Activated B cell treated with CpG ODN at 0.5 μM for 24 hours (primary cell): ENCODE results near the gene MAN2A1. TPM values are rescaled to one million over a fixed set of nuclear protein-coding genes. Genes with fewer than 3 reads are reported as not detected.
"Not testable (repeated sequence)": the region's sequence is repeated elsewhere in the genome, so short reads cannot be mapped to it uniquely, and the experiment has no call there.

Source experiments
- ATAC-seq: fragments of 200-7000 bp; cut with Tn5 transposase; one replicate; pipeline ENCODE4 v1.10.0; 2021; ENCODE audit warnings: low read depth, mild to moderate bottlenecking, moderate library complexity
- CTCF ChIA-PET: fragments of 350-600 bp; sonication (Branson Sonifier 250); formaldehyde crosslinking; loops from one replicate; lab custom pipeline; 2021; ENCODE audit warnings: antibody characterized with exemption; lab: Charles Lee
- POLR2A ChIA-PET: fragments of 350-600 bp; sonication (Branson Sonifier 250); formaldehyde crosslinking; loops from one replicate; lab custom pipeline; 2021; ENCODE audit warnings: antibody characterized with exemption; lab: Charles Lee
- DNase-seq: peaks from one replicate; pipeline ENCODE4 v3.0.0; 2022
- H3K27ac Mint-ChIP-seq: one replicate; pipeline ENCODE4 v1.8.0; 2020; ENCODE audit warnings: mixed read lengths
- H3K27me3 Mint-ChIP-seq: one replicate; pipeline ENCODE4 v1.8.0; 2021; ENCODE audit warnings: mixed read lengths
- H3K36me3 Mint-ChIP-seq: one replicate; pipeline ENCODE4 v1.8.0; 2021; ENCODE audit warnings: low read depth, mixed read lengths
- H3K4me1 Mint-ChIP-seq: one replicate; pipeline ENCODE4 v1.8.0; 2021; ENCODE audit warnings: mixed read lengths
- H3K4me3 Mint-ChIP-seq: one replicate; pipeline ENCODE4 v1.8.0; 2020; ENCODE audit warnings: mild to moderate bottlenecking, mixed read lengths
- H3K9me3 Mint-ChIP-seq: one replicate; pipeline ENCODE4 v1.8.0; 2020; ENCODE audit warnings: mixed read lengths
- CTCF ChIP-seq: fragments of 200-600 bp; IDR thresholded peaks from one replicate; pipeline ENCODE4 v1.8.0; 2022; ENCODE audit warnings: antibody characterized with exemption, mild to moderate bottlenecking
- intact Hi-C: fragments of 100-400 bp; cut with micrococcal nuclease; formaldehyde crosslinking; loops from one replicate; pipeline ENCODE4 v1.15.1; 2024
- total RNA-seq: library from RNA; stranded (reverse); gene quantifications from 2 replicates; pipeline ENCODE4 v1.2.3, GENCODE V29; 2022

MAN2A1 gene
- total RNA-seq, 1 donor from 2014 or later = 48.6 TPM

GRCh38 chr5:109757490-109757889, 67.8 kb downstream of the MAN2A1 start:
- no peak for ATAC-seq
- peaks cover 4% of the 10 kb centered on the region for H3K4me1 Mint-ChIP-seq
- no peak overlapping the region for H3K4me3 Mint-ChIP-seq
- peaks cover 5% of the 10 kb centered on the region for H3K9me3 Mint-ChIP-seq
- CTCF ChIA-PET = no interaction called here
- intact Hi-C loops = no loop called here
- no peak for TF ChIP-seq CTCF
- POLR2A ChIA-PET = no interaction called here
- H3K27me3 Mint-ChIP-seq = no peaks in the 10 kb centered on the region
- H3K36me3 Mint-ChIP-seq = peaks cover 51% of the 10 kb centered on the region
- no peak overlapping the region for H3K27ac Mint-ChIP-seq
- no peak for DNase-seq

GRCh38 chr5:109759306-109759705, 69.6 kb downstream of the MAN2A1 start:
- Mint-ChIP-seq H3K27me3 (no peaks in the 10 kb centered on the region), H3K36me3 (peaks cover 52% of the 10 kb centered on the region), H3K4me3 (no peak overlapping the region), H3K4me1 (peaks cover 4% of the 10 kb centered on the region), H3K9me3 (peaks cover 5% of the 10 kb centered on the region), H3K27ac (no peak overlapping the region)
- ATAC-seq (no peak), DNase-seq (no peak)
- intact Hi-C loops = no loop called here
- TF ChIP-seq CTCF = no peak
- CTCF ChIA-PET = no interaction called here
- POLR2A ChIA-PET = no interaction called here

- H3K27ac Mint-ChIP-seq, H3K9me3 Mint-ChIP-seq, H3K27me3 Mint-ChIP-seq, ATAC-seq, intact Hi-C loops, DNase-seq, H3K4me3 Mint-ChIP-seq, POLR2A ChIA-PET, CTCF ChIA-PET, H3K4me1 Mint-ChIP-seq: not testable (repeated sequence)
- H3K36me3 Mint-ChIP-seq = peaks cover 54% of the 10 kb centered on the region
Observed at GRCh38 chr5:109760130-109760529, 70.4 kb downstream of the MAN2A1 start.

- intact Hi-C loops = no loop called here
- H3K4me3 Mint-ChIP-seq = no peak overlapping the region
- POLR2A ChIA-PET = no interaction called here
- DNase-seq = no peak
- no peak for ATAC-seq
- H3K27ac Mint-ChIP-seq = no peak overlapping the region
- no peaks in the 10 kb centered on the region for H3K27me3 Mint-ChIP-seq
- CTCF ChIA-PET = no interaction called here
- peaks cover 5% of the 10 kb centered on the region for H3K9me3 Mint-ChIP-seq
- peaks cover 4% of the 10 kb centered on the region for H3K4me1 Mint-ChIP-seq
- no peak for TF ChIP-seq CTCF
- peaks cover 53% of the 10 kb centered on the region for H3K36me3 Mint-ChIP-seq
Observed at GRCh38 chr5:109762821-109763220, 73.1 kb downstream of the MAN2A1 start.

- no peaks in the 10 kb centered on the region for H3K27me3 Mint-ChIP-seq
- H3K9me3 Mint-ChIP-seq = no peaks in the 10 kb centered on the region
- no peak for TF ChIP-seq CTCF
- POLR2A ChIA-PET = no interaction called here
- no peak overlapping the region for H3K4me3 Mint-ChIP-seq
- no peaks in the 10 kb centered on the region for H3K4me1 Mint-ChIP-seq
- H3K36me3 Mint-ChIP-seq = peaks cover 63% of the 10 kb centered on the region
- no peak overlapping the region for H3K27ac Mint-ChIP-seq
- intact Hi-C loops = no loop called here
- DNase-seq (no peak), ATAC-seq (no peak)
- CTCF ChIA-PET = no interaction called here
Observed at GRCh38 chr5:109767184-109767995, 77.7 kb downstream of the MAN2A1 start.
